Measurements from ENCODE around the gene PTGR2.

Gene PTGR2

GRCh38 chr14:73811164-73811503, 40.5 kb upstream of the PTGR2 start:
- TF ChIP-seq CTCF (IDR thresholded peaks at IDR 0.05; ENCODE audit: control insufficient read depth, insufficient read depth, low read depth, low read length, missing control alignments) = no peak
- no peak for DNase-seq (ENCODE audit: low read depth)
- H3K4me3 ChIP-seq (ENCODE audit: control insufficient read depth, low read depth, low read length) = no peak overlapping the region

GRCh38 chr14:73814153-73814552, 37.5 kb upstream of the PTGR2 start:
- H3K4me3 ChIP-seq (ENCODE audit: control insufficient read depth, low read depth, low read length) = no peak overlapping the region
- TF ChIP-seq CTCF (IDR thresholded peaks at IDR 0.05; ENCODE audit: control insufficient read depth, insufficient read depth, low read depth, low read length, missing control alignments) = no peak
- no peak for DNase-seq (ENCODE audit: low read depth)

GRCh38 chr14:73815849-73816248, 35.8 kb upstream of the PTGR2 start:
- DNase-seq (ENCODE audit: low read depth) = no peak
- no peak overlapping the region for H3K4me3 ChIP-seq (ENCODE audit: control insufficient read depth, low read depth, low read length)
- no peak for TF ChIP-seq CTCF (IDR thresholded peaks at IDR 0.05; ENCODE audit: control insufficient read depth, insufficient read depth, low read depth, low read length, missing control alignments)

DNA sequence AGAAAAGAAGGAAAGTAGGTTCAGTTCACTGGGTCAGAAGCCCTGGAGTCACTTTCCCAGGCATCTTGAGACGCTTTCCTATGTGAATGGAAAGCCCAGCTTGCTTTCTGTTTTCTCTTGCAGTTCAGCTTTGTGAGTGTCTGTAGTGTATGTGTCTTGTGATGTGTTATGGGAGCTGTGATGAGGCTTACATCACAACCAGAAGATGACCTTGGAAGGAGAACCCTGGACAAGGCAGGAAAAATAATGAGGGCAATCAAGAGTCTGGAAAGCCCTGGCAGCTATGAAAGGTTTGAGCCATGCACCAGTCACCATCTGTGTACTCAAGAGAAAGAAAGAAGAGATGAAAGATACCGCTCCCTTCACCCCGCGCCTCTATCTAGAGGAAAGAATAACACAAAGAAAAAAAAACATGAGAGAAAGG, 35.2 kb upstream of the PTGR2 start:
- DNase-seq (ENCODE audit: low read depth) = no peak
- no peak overlapping the region for H3K4me3 ChIP-seq (ENCODE audit: control insufficient read depth, low read depth, low read length)
- TF ChIP-seq CTCF (IDR thresholded peaks at IDR 0.05; ENCODE audit: control insufficient read depth, insufficient read depth, low read depth, low read length, missing control alignments) = no peak

GRCh38 chr14:73817020-73817655, 34.5 kb upstream of the PTGR2 start:
- DNase-seq (ENCODE audit: low read depth) = no peak
- TF ChIP-seq CTCF (IDR thresholded peaks at IDR 0.05; ENCODE audit: control insufficient read depth, insufficient read depth, low read depth, low read length, missing control alignments) = no peak
- no peak overlapping the region for H3K4me3 ChIP-seq (ENCODE audit: control insufficient read depth, low read depth, low read length)

- TF ChIP-seq CTCF (IDR thresholded peaks at IDR 0.05; ENCODE audit: control insufficient read depth, insufficient read depth, low read depth, low read length, missing control alignments) = no peak
- no peak for DNase-seq (ENCODE audit: low read depth)
- H3K4me3 ChIP-seq (ENCODE audit: control insufficient read depth, low read depth, low read length) = no peak overlapping the region
These were observed 32.8 kb upstream of the PTGR2 start for GRCh38 chr14:73818821-73819220.

- no peak overlapping the region for H3K4me3 ChIP-seq (ENCODE audit: control insufficient read depth, low read depth, low read length)
- TF ChIP-seq CTCF (IDR thresholded peaks at IDR 0.05; ENCODE audit: control insufficient read depth, insufficient read depth, low read depth, low read length, missing control alignments) = no peak
- DNase-seq (ENCODE audit: low read depth) = no peak
These were observed 31.0 kb upstream of the PTGR2 start for GRCh38 chr14:73820631-73821030.
